ENCODE measurements around the gene WDFY2.

DNA sequence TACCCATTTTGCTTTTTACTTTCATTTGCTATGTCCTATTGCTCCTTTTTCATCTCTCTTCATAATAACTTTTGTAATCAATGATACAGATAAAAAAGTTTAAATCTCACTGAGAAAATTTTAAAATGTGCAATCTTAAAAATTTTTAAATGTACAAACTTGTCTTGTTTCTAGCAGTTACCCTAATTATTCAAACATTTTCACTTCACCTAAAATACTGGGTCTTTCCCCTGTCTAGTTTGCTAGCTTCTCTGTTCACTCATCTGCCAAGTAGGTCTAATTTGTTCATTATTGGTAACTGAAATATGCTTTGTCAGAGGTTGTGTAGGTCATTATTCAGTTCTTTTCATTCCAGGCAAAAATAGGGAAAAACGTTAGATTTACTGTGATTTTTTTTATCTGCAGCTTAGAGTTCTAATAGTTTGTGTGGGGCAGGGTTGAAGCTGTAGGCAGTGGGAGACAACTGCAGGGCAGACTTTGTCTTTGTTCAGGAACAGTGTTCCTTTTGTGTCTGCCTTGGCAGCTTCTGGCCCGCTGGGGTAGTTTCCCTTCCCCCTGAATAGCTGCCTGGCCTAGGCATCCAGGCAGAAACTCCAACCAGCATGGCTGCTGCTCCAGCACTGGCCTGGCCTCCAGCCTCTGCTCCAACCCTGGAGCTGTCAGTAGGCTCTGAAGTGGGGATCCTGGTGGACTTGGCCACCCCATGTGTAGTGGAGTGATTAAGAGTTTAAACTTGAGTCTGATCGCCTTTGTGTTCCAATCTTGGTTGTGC lies 48.5 kb downstream of the WDFY2 start:
- no peak for TF ChIP-seq EZH2phosphoT487 (IDR thresholded peaks at IDR 0.05; ENCODE audit: insufficient read depth, low read depth)
- TF ChIP-seq EZH2 (IDR thresholded peaks at IDR 0.05; ENCODE audit: insufficient read depth, poor library complexity, severe bottlenecking) = no peak

All from GM23248 (cell line).